HUES6 (cell line): Measurements from ENCODE around the gene CLSTN2.

Experiments
- H3K27ac ChIP-seq: 2 replicates; pipeline ENCODE4 v1.7.0; 2013; ENCODE audit warnings: low read depth, mild to moderate bottlenecking, low read length, inconsistent platforms
- H3K27me3 ChIP-seq: 2 replicates; pipeline ENCODE4 v1.6.1; 2013; ENCODE audit warnings: low read length; ENCODE audit not compliant: control insufficient read depth, insufficient read depth
- H3K36me3 ChIP-seq: 2 replicates; pipeline ENCODE4 v1.6.1; 2013; ENCODE audit warnings: low read length; ENCODE audit not compliant: control insufficient read depth, insufficient read depth
- H3K4me1 ChIP-seq: 2 replicates; pipeline ENCODE4 v1.6.1; 2013; ENCODE audit warnings: low read length; ENCODE audit not compliant: control insufficient read depth, insufficient read depth
- H3K4me3 ChIP-seq: 2 replicates; pipeline ENCODE4 v1.5.1; 2013; ENCODE audit warnings: low read depth, low read length
- H3K9ac ChIP-seq: one replicate; pipeline ENCODE4 v1.6.1; 2013; ENCODE audit warnings: mild to moderate bottlenecking, low read length
- H3K9me3 ChIP-seq: 2 replicates; pipeline ENCODE4 v1.6.1; 2013; ENCODE audit warnings: low read depth, low read length; ENCODE audit not compliant: control insufficient read depth, insufficient read depth

Gene CLSTN2

DNA sequence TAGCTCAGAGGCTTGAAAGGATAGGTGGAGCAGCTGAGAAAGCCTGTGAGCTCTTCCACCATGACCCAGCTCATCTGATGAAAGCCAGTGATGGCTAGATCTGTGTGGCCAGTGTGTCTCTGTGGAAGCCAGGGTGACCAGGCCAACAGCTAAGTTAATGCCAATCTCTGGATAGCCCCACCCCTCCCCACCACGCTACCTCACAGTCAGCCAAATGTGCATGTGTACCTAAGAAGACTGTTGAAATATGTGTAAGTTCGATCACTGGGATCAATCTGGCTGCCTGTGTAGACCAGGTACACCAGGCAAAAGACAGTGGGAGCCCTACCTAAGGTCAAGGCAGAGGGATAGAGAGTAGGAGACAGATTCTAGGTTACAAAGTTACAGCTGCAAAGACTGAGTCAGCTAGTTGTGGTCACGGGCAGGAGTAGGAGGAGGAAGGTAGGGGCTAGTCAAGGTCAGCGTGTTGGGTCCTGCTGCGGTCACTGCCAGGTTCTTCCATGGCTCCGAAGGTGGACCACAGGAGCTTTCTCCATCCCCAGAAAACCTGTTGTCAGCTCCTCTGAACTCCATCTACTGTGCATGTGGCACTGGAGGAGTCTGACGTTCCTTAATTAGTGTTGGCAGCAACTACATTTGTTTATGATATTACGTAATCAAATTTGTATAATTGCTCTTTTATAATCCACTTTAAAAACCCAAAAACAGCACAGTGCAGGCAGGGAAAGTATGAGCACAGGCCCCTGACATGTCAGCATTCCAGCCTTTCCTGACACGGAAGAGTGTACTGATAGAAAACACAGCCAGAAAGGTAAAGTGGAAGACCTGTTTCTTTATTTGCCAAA lies 318.0 kb downstream of the CLSTN2 start:
- Histone ChIP-seq H3K27me3 (no peaks in the 10 kb centered on the region), H3K9ac (no peak overlapping the region), H3K4me1 (peaks cover 12% of the 10 kb centered on the region), H3K36me3 (no peaks in the 10 kb centered on the region), H3K9me3 (no peaks in the 10 kb centered on the region), H3K27ac (no peak overlapping the region), H3K4me3 (no peak overlapping the region)

DNA sequence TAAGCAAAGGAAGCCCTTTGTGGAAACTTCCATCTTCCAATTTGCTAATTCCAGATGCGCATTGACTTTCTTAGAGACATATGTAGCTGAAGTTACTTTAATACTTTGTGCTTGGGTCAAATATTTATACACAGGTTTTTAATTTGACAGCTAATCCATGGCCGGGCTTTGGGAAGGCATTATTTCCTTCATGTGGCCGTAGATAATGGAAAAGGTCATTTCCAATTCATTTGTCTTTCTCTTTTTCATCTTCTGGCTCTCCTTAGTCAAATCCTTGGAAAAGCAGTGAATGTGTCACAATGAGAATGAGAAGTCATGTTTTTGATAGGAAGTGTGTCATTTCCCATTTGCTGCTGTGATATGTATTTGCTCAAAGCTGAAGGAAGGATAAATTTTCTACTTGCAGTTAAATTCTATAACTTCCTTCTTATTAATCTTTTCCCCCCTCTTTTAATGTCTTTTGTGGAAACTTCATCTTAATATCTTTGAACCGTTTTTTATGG lies 323.3 kb downstream of the CLSTN2 start:
- no peaks in the 10 kb centered on the region for H3K4me1 ChIP-seq
- H3K27ac ChIP-seq: no peak overlapping the region
- H3K9ac ChIP-seq: no peak overlapping the region
- H3K36me3 ChIP-seq: no peaks in the 10 kb centered on the region
- H3K4me3 ChIP-seq: no peak overlapping the region
- no peaks in the 10 kb centered on the region for H3K9me3 ChIP-seq
- H3K27me3 ChIP-seq: no peaks in the 10 kb centered on the region

DNA sequence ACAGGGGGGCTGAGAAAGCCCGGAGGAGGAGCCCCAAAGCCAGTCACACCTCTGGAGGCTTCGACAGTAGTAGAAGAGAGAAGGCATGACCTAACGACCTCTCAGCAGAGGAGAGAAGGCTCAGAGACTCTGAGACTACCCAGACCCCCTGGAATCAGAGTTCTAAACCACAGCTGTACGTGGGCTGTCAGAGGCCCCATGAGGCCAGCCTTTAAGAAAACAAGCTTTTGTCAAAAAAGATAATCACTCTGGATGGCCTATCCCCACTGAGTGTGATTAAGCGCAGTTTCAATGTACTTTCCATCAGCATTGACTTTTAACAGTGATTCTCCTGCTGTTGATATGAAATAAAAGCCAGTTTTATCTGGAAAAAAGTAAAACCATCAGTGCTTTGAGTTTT lies 330.3 kb downstream of the CLSTN2 start:
- H3K27ac ChIP-seq: no peak overlapping the region
- H3K4me3 ChIP-seq: no peak overlapping the region
- H3K36me3 ChIP-seq: no peaks in the 10 kb centered on the region
- H3K9ac ChIP-seq: no peak overlapping the region
- H3K4me1 ChIP-seq: peaks cover 9% of the 10 kb centered on the region
- H3K9me3 ChIP-seq: no peaks in the 10 kb centered on the region
- no peaks in the 10 kb centered on the region for H3K27me3 ChIP-seq

DNA sequence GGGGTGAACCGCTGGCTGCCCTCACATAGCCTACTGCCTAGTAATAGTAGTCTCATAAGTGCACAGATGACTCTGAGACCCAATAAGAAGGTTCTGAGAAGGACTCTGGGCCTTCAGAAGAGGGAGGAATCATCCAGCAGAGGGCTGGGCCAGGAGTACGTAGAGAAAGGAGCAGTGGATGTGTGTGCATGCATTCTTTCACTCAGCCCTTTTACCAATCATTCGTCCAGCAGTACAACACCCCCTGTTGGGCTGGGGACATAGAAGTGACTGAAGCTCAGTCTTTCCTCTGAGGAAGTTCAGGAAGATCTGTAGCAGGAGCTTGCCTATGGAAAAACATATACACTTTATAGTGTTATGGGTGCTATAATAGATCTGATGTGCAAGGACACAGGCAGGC lies 333.1 kb downstream of the CLSTN2 start:
- Histone ChIP-seq H3K4me3 (no peak overlapping the region), H3K27ac (no peak overlapping the region), H3K27me3 (no peaks in the 10 kb centered on the region), H3K9ac (no peak overlapping the region), H3K36me3 (no peaks in the 10 kb centered on the region), H3K4me1 (peaks cover 9% of the 10 kb centered on the region), H3K9me3 (no peaks in the 10 kb centered on the region)

DNA sequence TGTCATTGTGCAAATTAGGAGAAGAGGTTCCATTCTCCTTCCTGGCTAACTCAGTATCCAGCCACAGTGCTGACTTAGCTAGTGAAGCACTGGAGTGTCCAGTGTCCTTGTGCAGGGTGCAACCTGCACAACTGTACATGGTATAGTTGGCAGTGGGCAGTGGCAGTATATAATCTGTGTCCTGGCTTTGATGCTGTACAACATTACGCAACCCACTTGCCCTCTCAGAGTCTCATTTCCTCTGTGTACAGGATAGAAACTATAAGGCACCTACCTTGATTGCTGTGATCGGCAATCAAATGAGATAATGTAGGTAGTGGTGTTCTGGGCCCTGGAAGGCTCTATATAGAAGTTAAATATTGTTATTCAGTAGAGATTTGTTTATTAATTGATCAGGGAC lies 333.6 kb downstream of the CLSTN2 start:
- Histone ChIP-seq H3K4me1 (peaks cover 9% of the 10 kb centered on the region), H3K4me3 (no peak overlapping the region), H3K27ac (no peak overlapping the region), H3K27me3 (no peaks in the 10 kb centered on the region), H3K36me3 (no peaks in the 10 kb centered on the region), H3K9ac (no peak overlapping the region), H3K9me3 (no peaks in the 10 kb centered on the region)

DNA sequence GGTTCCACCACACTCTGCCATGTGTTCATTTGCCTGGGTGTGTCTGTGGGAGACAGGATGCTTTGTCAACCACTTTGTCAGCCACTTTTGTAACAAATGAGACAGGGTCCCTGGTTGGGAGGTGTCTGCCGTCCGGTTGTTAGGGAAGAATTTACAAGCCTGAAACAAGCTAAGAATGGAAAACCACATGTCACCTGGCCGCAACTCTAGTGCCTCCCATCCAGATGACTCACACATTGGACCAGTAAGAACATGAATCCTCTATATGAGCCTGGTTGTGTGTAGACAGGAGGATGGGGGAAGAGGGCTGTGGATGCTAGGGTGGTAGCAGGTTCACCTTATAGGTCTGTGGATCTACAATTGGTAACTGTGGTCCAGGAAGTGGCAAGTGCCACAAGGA lies 335.3 kb downstream of the CLSTN2 start:
- no peak overlapping the region for H3K27ac ChIP-seq
- no peaks in the 10 kb centered on the region for H3K9me3 ChIP-seq
- H3K36me3 ChIP-seq: no peaks in the 10 kb centered on the region
- no peaks in the 10 kb centered on the region for H3K27me3 ChIP-seq
- H3K4me1 ChIP-seq: peaks cover 6% of the 10 kb centered on the region
- no peak overlapping the region for H3K4me3 ChIP-seq
- H3K9ac ChIP-seq: no peak overlapping the region

DNA sequence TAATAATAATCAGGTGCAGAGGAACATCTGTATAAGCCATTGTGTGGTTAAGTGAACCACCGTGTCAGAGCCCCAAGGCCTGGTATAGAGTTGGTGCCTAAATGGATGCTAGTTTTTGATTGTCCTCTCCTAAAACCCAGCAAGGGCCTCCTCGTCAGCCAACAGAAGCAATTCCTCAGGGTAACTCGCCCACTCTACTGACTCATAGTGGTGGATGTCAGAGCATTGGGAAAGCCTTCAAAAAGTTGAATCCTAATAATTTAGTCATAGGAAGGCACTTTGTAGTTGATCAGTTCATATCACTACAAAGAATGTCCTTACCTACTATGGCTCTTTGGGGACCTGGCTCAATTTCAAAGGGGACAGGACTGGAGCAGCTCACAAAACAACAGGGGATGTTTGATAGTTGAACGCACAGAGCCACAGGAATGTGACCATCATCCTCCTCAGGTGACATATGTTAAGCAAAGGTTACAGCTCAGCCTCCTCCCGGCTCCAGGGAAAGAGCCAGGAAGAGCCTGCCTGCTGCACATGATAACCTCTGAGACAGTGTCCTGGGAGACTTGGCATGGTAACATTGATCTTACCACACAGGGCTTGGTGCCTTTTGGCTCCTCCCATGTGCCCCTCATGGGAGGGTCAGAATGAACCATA lies 338.7 kb downstream of the CLSTN2 start:
- Histone ChIP-seq H3K27ac (no peak overlapping the region), H3K4me3 (no peak overlapping the region), H3K27me3 (no peaks in the 10 kb centered on the region; the same call in 1 of the 2 replicates), H3K9me3 (no peaks in the 10 kb centered on the region), H3K36me3 (no peaks in the 10 kb centered on the region), H3K9ac (no peak overlapping the region), H3K4me1 (no peaks in the 10 kb centered on the region)

DNA sequence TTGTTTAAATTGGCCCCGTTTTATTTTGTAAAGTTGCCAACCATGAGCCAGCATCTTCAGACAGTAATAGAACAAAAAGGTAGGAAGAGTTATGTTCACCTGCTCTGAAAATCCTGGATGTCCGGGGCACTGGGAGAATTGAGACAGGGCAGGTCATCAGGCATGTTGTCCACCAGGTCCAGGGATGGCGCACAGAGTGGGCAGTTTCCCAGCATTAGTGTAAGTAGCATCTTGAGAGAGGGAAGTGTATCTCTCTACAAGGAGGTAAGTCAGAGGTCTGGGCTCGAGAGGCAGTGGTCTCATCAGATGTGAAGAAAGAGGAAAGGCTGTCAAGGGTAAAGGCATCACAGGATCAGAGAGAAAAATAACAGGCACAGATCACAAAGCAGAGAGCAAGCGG lies 339.4 kb downstream of the CLSTN2 start:
- no peaks in the 10 kb centered on the region for H3K4me1 ChIP-seq
- H3K36me3 ChIP-seq: no peaks in the 10 kb centered on the region
- no peak overlapping the region for H3K27ac ChIP-seq
- H3K9me3 ChIP-seq: no peaks in the 10 kb centered on the region
- H3K4me3 ChIP-seq: no peak overlapping the region
- no peaks in the 10 kb centered on the region; the same call in 1 of the 2 replicates for H3K27me3 ChIP-seq
- no peak overlapping the region for H3K9ac ChIP-seq

DNA sequence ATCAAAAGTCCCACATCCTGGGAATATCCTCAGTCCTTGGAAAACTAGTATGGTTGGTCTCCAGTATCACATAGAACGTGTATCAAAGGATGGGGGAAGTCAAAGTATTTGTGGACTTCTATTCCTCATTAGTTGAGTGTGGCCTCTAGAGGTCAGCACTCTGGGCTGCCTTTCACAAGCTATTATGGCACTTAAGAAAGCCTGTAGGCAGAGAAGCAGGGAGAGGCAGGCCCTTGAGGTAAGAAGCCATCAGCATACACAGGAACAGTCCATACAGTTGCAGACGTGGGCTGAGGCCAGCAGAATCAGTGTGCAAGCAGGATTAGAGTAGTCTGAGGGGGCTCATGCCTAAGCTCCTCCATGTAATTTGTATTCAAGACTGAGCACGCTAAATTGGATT lies 341.7 kb downstream of the CLSTN2 start:
- Histone ChIP-seq H3K4me3 (no peak overlapping the region), H3K36me3 (no peaks in the 10 kb centered on the region), H3K27ac (no peak overlapping the region), H3K9ac (no peak overlapping the region), H3K9me3 (no peaks in the 10 kb centered on the region), H3K4me1 (no peaks in the 10 kb centered on the region), H3K27me3 (no peaks in the 10 kb centered on the region; the same call in 1 of the 2 replicates)

DNA sequence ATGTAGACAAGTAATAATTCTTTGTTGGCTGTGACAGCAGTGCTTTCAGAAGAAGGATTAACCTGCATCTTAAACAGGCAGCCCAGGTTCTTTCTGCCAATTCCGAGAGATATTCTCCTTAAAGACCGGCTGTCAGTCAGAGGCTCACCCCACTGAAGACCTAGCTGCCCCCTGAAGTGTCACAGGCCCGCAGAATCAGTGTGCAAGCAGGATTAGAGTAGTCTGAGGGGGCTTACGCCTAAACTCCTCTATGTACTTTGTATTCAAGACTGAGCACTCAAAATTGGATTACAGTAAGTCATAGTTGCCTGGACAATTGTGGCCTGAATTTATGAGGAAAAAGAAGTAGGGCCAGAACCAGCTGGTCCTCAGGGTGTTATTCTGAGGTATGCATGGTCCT lies 342.9 kb downstream of the CLSTN2 start:
- Histone ChIP-seq H3K27ac (no peak overlapping the region), H3K9me3 (no peaks in the 10 kb centered on the region), H3K4me1 (no peaks in the 10 kb centered on the region), H3K27me3 (no peaks in the 10 kb centered on the region; the same call in 1 of the 2 replicates), H3K9ac (no peak overlapping the region), H3K4me3 (no peak overlapping the region), H3K36me3 (no peaks in the 10 kb centered on the region)

DNA sequence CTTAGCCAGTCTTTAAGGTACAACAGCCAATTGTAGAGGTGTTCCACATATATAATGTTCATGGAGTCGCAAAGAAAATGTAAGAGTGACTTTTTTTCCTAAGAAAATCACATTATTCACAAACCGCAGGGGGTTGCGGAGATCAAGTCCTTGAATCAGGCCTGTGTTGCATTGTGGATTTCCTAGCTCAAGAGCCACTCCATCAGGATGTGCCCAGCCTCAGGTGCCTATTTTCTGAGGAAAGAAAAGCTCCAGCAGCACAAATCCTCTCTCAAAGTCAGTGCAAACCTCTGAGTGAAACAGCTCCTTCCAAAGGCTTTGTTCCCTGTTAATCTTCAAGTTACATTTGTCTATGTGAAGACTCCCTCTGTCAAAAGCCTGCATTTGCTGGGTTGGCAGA lies 349.4 kb downstream of the CLSTN2 start:
- Histone ChIP-seq H3K4me3 (no peak overlapping the region), H3K9ac (no peak overlapping the region), H3K36me3 (no peaks in the 10 kb centered on the region), H3K4me1 (peaks cover 17% of the 10 kb centered on the region), H3K9me3 (no peaks in the 10 kb centered on the region), H3K27ac (no peak overlapping the region), H3K27me3 (no peaks in the 10 kb centered on the region)
